ENCODE data around the gene SRSF10. TPM values are rescaled to one million over a fixed set of nuclear protein-coding genes. Genes with fewer than 3 reads are reported as not detected.

SRSF10 gene
- total RNA-seq, 1 experiment from 2014 or later: 142 TPM

DNA sequence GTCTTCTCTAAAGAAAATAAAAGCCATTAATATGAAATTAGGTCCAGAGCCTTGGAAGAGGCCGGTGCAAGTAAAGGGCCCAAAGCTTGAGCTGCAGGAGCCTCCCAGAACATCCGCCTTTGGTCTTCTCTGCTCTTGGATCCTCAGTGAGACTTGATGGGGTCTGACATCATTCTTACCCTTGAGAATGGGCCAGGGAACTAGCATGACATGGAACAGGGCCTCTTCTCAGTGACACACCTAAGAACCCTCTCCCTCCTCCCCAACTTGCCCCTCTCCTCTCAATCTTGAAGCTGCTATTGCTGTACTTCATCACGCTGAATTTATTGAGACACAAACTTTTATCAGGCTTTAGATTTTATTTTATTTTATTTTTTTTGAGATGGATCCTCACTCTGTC, 40.3 kb upstream of the SRSF10 start:
- no peak overlapping the region for H3K27ac ChIP-seq (ENCODE audit: low read depth, low read length)
- no peaks in the 10 kb centered on the region for H3K27me3 ChIP-seq (ENCODE audit: insufficient read depth, low read length)
- no peaks in the 10 kb centered on the region for H3K79me2 ChIP-seq (ENCODE audit: insufficient read depth, low read length)
- H3K4me2 ChIP-seq (ENCODE audit: low read length): no peak overlapping the region
- no peak overlapping the region for H3K4me3 ChIP-seq (replicated peaks in 1 of 2; ENCODE audit: low read depth in 1 of 2, low read length in 2 of 2)
- no peak for ATAC-seq
- no TSS peak for BruUV-seq (replicated peaks)
- CTCF ChIA-PET: no interaction called here
- intact Hi-C loops (cut with micrococcal nuclease): no loop called here
- no peak for TF ChIP-seq ZFX (IDR thresholded peaks at IDR 0.05)
- TF ChIP-seq YY1 (IDR thresholded peaks at IDR 0.05; ENCODE audit: extremely low read depth, insufficient replicate concordance, low read depth, low read length): no peak
- TF ChIP-seq POLR2AphosphoS5 (IDR thresholded peaks at IDR 0.05; ENCODE audit: low read depth, low read length): no peak
- TF ChIP-seq EGR1 (IDR thresholded peaks at IDR 0.05; ENCODE audit: low read depth): no peak
- TF ChIP-seq RAD21 (IDR thresholded peaks at IDR 0.05; ENCODE audit: low read depth): no peak
- TF ChIP-seq EZH2phosphoT487 (IDR thresholded peaks at IDR 0.05; ENCODE audit: borderline replicate concordance): no peak
- TF ChIP-seq, protein P1, sequence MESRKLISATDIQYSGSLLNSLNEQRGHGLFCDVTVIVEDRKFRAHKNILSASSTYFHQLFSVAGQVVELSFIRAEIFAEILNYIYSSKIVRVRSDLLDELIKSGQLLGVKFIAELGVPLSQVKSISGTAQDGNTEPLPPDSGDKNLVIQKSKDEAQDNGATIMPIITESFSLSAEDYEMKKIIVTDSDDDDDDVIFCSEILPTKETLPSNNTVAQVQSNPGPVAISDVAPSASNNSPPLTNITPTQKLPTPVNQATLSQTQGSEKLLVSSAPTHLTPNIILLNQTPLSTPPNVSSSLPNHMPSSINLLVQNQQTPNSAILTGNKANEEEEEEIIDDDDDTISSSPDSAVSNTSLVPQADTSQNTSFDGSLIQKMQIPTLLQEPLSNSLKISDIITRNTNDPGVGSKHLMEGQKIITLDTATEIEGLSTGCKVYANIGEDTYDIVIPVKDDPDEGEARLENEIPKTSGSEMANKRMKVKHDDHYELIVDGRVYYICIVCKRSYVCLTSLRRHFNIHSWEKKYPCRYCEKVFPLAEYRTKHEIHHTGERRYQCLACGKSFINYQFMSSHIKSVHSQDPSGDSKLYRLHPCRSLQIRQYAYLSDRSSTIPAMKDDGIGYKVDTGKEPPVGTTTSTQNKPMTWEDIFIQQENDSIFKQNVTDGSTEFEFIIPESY (IDR thresholded peaks at IDR 0.05; ENCODE audit: extremely low read depth, insufficient replicate concordance, low read length): no peak
- no peak for TF ChIP-seq FOSL1 (IDR thresholded peaks at IDR 0.05; ENCODE audit: low read depth)
- TF ChIP-seq, protein P2, sequence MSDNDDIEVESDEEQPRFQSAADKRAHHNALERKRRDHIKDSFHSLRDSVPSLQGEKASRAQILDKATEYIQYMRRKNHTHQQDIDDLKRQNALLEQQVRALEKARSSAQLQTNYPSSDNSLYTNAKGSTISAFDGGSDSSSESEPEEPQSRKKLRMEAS (IDR thresholded peaks at IDR 0.05): no peak
- TF ChIP-seq, protein P3, sequence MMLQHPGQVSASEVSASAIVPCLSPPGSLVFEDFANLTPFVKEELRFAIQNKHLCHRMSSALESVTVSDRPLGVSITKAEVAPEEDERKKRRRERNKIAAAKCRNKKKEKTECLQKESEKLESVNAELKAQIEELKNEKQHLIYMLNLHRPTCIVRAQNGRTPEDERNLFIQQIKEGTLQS (IDR thresholded peaks at IDR 0.05): no peak
- TF ChIP-seq CBX3 (IDR thresholded peaks at IDR 0.05; ENCODE audit: low read depth): no peak
- TF ChIP-seq, protein P4, sequence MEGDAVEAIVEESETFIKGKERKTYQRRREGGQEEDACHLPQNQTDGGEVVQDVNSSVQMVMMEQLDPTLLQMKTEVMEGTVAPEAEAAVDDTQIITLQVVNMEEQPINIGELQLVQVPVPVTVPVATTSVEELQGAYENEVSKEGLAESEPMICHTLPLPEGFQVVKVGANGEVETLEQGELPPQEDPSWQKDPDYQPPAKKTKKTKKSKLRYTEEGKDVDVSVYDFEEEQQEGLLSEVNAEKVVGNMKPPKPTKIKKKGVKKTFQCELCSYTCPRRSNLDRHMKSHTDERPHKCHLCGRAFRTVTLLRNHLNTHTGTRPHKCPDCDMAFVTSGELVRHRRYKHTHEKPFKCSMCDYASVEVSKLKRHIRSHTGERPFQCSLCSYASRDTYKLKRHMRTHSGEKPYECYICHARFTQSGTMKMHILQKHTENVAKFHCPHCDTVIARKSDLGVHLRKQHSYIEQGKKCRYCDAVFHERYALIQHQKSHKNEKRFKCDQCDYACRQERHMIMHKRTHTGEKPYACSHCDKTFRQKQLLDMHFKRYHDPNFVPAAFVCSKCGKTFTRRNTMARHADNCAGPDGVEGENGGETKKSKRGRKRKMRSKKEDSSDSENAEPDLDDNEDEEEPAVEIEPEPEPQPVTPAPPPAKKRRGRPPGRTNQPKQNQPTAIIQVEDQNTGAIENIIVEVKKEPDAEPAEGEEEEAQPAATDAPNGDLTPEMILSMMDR (IDR thresholded peaks at IDR 0.05 in 2 of 3, conservative IDR thresholded peaks at IDR 0.05 in 1 of 3; ENCODE audit: borderline replicate concordance in 1 of 3, insufficient read depth in 1 of 3, low read depth in 2 of 3, low read length in 2 of 3): no peak
- TF ChIP-seq JUND (IDR thresholded peaks at IDR 0.05): no peak
- TF ChIP-seq, protein P5, sequence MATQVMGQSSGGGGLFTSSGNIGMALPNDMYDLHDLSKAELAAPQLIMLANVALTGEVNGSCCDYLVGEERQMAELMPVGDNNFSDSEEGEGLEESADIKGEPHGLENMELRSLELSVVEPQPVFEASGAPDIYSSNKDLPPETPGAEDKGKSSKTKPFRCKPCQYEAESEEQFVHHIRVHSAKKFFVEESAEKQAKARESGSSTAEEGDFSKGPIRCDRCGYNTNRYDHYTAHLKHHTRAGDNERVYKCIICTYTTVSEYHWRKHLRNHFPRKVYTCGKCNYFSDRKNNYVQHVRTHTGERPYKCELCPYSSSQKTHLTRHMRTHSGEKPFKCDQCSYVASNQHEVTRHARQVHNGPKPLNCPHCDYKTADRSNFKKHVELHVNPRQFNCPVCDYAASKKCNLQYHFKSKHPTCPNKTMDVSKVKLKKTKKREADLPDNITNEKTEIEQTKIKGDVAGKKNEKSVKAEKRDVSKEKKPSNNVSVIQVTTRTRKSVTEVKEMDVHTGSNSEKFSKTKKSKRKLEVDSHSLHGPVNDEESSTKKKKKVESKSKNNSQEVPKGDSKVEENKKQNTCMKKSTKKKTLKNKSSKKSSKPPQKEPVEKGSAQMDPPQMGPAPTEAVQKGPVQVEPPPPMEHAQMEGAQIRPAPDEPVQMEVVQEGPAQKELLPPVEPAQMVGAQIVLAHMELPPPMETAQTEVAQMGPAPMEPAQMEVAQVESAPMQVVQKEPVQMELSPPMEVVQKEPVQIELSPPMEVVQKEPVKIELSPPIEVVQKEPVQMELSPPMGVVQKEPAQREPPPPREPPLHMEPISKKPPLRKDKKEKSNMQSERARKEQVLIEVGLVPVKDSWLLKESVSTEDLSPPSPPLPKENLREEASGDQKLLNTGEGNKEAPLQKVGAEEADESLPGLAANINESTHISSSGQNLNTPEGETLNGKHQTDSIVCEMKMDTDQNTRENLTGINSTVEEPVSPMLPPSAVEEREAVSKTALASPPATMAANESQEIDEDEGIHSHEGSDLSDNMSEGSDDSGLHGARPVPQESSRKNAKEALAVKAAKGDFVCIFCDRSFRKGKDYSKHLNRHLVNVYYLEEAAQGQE (IDR thresholded peaks at IDR 0.05; ENCODE audit: low read depth): no peak
- no peak for TF ChIP-seq ZNF274 (IDR thresholded peaks at IDR 0.05; ENCODE audit: low read depth, low read length)
- no peak for TF ChIP-seq ELF1 (IDR thresholded peaks at IDR 0.05; ENCODE audit: borderline replicate concordance, low read depth)
- TF ChIP-seq EZH2 (IDR thresholded peaks at IDR 0.05): no peak
- TF ChIP-seq SP1 (IDR thresholded peaks at IDR 0.05; ENCODE audit: low read depth): no peak
- no peak for TF ChIP-seq TCF7L2 (IDR thresholded peaks at IDR 0.05; ENCODE audit: borderline replicate concordance, extremely low read depth, insufficient read depth, insufficient read length)
- TF ChIP-seq POLR2A (IDR thresholded peaks at IDR 0.05; ENCODE audit: borderline replicate concordance, extremely low read depth, insufficient read depth, insufficient read length): no peak
- DNase-seq (ENCODE audit: low read depth, low spot score): no peak
- POLR2A ChIA-PET: no interaction called here
- no peaks in the 10 kb centered on the region for H4K20me1 ChIP-seq (ENCODE audit: insufficient read depth)
- peaks cover 43 to 48% of the 10 kb centered on the region in 2 experiments for H3K4me1 ChIP-seq (ENCODE audit: control insufficient read depth in 1 of 2, insufficient read depth in 2 of 2, low read length in 2 of 2)
- no peak overlapping the region for H2AFZ ChIP-seq (ENCODE audit: low read depth, low read length, poor library complexity, severe bottlenecking)
- RAD21 ChIA-PET (ENCODE audit: low non-redundant PET in 1 of 2, low total read pairs in 2 of 2, uncharacterized antibody in 2 of 2, unreplicated experiment in 2 of 2): no interaction called here
- no peak overlapping the region for H3K9ac ChIP-seq (ENCODE audit: low read length)
- H3K36me3 ChIP-seq (ENCODE audit: control insufficient read depth in 1 of 2, insufficient read depth in 2 of 2, low read length in 2 of 2): no peaks in the 10 kb centered on the region
- no peaks in the 10 kb centered on the region for H3K9me2 ChIP-seq (ENCODE audit: insufficient read depth)
- H3K9me3 ChIP-seq (ENCODE audit: control insufficient read depth in 1 of 2, insufficient read depth in 1 of 2, low read depth in 1 of 2, low read length in 2 of 2): no peaks in the 10 kb centered on the region
